ENCODE data around the gene CDON. TPM values are rescaled to one million over a fixed set of nuclear protein-coding genes. Genes with fewer than 3 reads are reported as not detected.

The CDON gene
- total and polyA plus RNA-seq, 2 donors (not counting 1 experiment from before 2014, with no cell fraction given): 0.01 TPM; not detected in 1

GRCh38 chr11:125999234-125999880 lies 63.3 kb downstream of the CDON start:
- Histone ChIP-seq H4K20me1 (ENCODE audit: control insufficient read depth, insufficient read depth, low read length, poor library complexity, severe bottlenecking) (no peaks in the 10 kb centered on the region), H3K4me2 (replicated peaks; ENCODE audit: low read depth, low read length, poor library complexity, severe bottlenecking) (no peak overlapping the region), H3K9ac (ENCODE audit: low read length) (no peak overlapping the region), H3K9me3 (ENCODE audit: control extremely low read depth in 1 of 3, control insufficient read depth in 2 of 3, insufficient read depth in 1 of 3, low read length in 2 of 3) (no peaks in the 10 kb centered on the region), H2AFZ (ENCODE audit: insufficient read depth, low read depth, low read length, poor library complexity, severe bottlenecking) (no peak overlapping the region), H3K4me3 (ENCODE audit: control extremely low read depth in 1 of 5, extremely low read depth in 1 of 5, insufficient read depth in 1 of 5, low read depth in 2 of 5, low read length in 4 of 5) (no peak overlapping the region), H3K4me1 (ENCODE audit: control insufficient read depth in 2 of 2, insufficient read depth in 2 of 2, low read length in 2 of 2) (no peaks in the 10 kb centered on the region), H3K36me3 (replicated peaks in 1 of 2; ENCODE audit: control extremely low read depth in 1 of 2, control insufficient read depth in 1 of 2, extremely low read depth in 1 of 2, insufficient read depth in 2 of 2, low read length in 1 of 2) (no peaks in the 10 kb centered on the region), H3K27me3 (replicated peaks in 1 of 4; ENCODE audit: control extremely low read depth in 1 of 4, control insufficient read depth in 3 of 4, insufficient read depth in 4 of 4, low read length in 3 of 4) (peaks cover 0 to 5% (median 0%) of the 10 kb centered on the region in 4 experiments), H3K79me2 (ENCODE audit: control insufficient read depth, insufficient read depth, low read length) (no peaks in the 10 kb centered on the region), H3K27ac (ENCODE audit: low read length in 2 of 2) (no peak overlapping the region)
- intact Hi-C loops (cut with micrococcal nuclease): no loop called here
- DNase-seq (no peak), ATAC-seq (ENCODE audit: low read depth) (no peak)
- ChIA-PET POLR2A (no interaction called here), CTCF (no interaction called here)
- Mint-ChIP-seq H3K27me3 (peaks cover 14% of the 10 kb centered on the region), H3K4me3 (no peak overlapping the region), H3K4me1 (no peaks in the 10 kb centered on the region), H3K27ac (no peak overlapping the region), H3K9me3 (ENCODE audit: insufficient read depth) (no peaks in the 10 kb centered on the region)
- WGBS (ENCODE audit: insufficient coverage): 90% methylated on average over 2 of the region's 6 CpGs
- TF ChIP-seq EZH2 (IDR thresholded peaks at IDR 0.05; ENCODE audit: borderline replicate concordance, insufficient read depth, low read depth, low read length, poor library complexity, severe bottlenecking): no peak
- TF ChIP-seq, protein P1, sequence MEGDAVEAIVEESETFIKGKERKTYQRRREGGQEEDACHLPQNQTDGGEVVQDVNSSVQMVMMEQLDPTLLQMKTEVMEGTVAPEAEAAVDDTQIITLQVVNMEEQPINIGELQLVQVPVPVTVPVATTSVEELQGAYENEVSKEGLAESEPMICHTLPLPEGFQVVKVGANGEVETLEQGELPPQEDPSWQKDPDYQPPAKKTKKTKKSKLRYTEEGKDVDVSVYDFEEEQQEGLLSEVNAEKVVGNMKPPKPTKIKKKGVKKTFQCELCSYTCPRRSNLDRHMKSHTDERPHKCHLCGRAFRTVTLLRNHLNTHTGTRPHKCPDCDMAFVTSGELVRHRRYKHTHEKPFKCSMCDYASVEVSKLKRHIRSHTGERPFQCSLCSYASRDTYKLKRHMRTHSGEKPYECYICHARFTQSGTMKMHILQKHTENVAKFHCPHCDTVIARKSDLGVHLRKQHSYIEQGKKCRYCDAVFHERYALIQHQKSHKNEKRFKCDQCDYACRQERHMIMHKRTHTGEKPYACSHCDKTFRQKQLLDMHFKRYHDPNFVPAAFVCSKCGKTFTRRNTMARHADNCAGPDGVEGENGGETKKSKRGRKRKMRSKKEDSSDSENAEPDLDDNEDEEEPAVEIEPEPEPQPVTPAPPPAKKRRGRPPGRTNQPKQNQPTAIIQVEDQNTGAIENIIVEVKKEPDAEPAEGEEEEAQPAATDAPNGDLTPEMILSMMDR (IDR thresholded peaks at IDR 0.05): no peak

DNA sequence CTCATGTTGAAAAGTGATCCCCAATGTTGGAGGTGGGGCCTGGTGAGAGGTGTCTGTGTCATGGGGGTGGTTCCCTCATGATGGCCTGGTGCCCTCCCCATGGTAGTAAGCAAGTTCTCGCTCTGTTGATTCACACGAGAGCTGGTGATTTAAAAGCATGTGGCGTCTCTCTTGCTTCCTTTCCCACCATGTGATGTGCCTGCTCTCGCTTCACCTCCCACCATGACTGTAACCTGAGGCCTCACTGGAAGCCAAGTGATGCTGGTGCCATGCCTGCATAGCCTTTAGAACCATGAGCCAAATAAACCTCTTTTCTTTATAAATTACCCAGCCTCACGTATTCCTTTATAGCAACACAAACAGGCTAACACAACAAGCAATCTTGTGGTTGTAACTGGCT lies 64.4 kb downstream of the CDON start:
- 87% methylated on average over 5 of the region's 5 CpGs for WGBS (ENCODE audit: insufficient coverage)
- no peak overlapping the region for H3K9ac ChIP-seq (ENCODE audit: low read length)
- ATAC-seq (ENCODE audit: low read depth): no peak
- no peak overlapping the region for H2AFZ ChIP-seq (ENCODE audit: insufficient read depth, low read depth, low read length, poor library complexity, severe bottlenecking)
- DNase-seq: no peak
- H3K27ac ChIP-seq (ENCODE audit: low read length in 2 of 2): no peak overlapping the region
- no peaks in the 10 kb centered on the region for H3K79me2 ChIP-seq (ENCODE audit: control insufficient read depth, insufficient read depth, low read length)
- Mint-ChIP-seq H3K4me3 (no peak overlapping the region), H3K4me1 (peaks cover 2% of the 10 kb centered on the region), H3K27ac (no peak overlapping the region), H3K27me3 (peaks cover 14% of the 10 kb centered on the region), H3K9me3 (ENCODE audit: insufficient read depth) (no peaks in the 10 kb centered on the region)
- no peaks in the 10 kb centered on the region for H3K9me3 ChIP-seq (ENCODE audit: control extremely low read depth in 1 of 3, control insufficient read depth in 2 of 3, insufficient read depth in 1 of 3, low read length in 2 of 3)
- no peaks in the 10 kb centered on the region for H3K4me1 ChIP-seq (ENCODE audit: control insufficient read depth in 2 of 2, insufficient read depth in 2 of 2, low read length in 2 of 2)
- ChIA-PET POLR2A (no interaction called here), CTCF (no interaction called here)
- intact Hi-C loops (cut with micrococcal nuclease): no loop called here
- H3K27me3 ChIP-seq (replicated peaks in 1 of 4; ENCODE audit: control extremely low read depth in 1 of 4, control insufficient read depth in 3 of 4, insufficient read depth in 4 of 4, low read length in 3 of 4): peaks cover 0 to 5% (median 0%) of the 10 kb centered on the region in 4 experiments
- H3K4me3 ChIP-seq (ENCODE audit: control extremely low read depth in 1 of 5, extremely low read depth in 1 of 5, insufficient read depth in 1 of 5, low read depth in 2 of 5, low read length in 4 of 5): no peak overlapping the region
- no peak overlapping the region for H3K4me2 ChIP-seq (replicated peaks; ENCODE audit: low read depth, low read length, poor library complexity, severe bottlenecking)
- H3K36me3 ChIP-seq (replicated peaks in 1 of 2; ENCODE audit: control extremely low read depth in 1 of 2, control insufficient read depth in 1 of 2, extremely low read depth in 1 of 2, insufficient read depth in 2 of 2, low read length in 1 of 2): no peaks in the 10 kb centered on the region
- TF ChIP-seq, protein P1 (IDR thresholded peaks at IDR 0.05): no peak
- H4K20me1 ChIP-seq (ENCODE audit: control insufficient read depth, insufficient read depth, low read length, poor library complexity, severe bottlenecking): no peaks in the 10 kb centered on the region
